GM19397 (cell line): ENCODE data around the gene KRT24.
A peak's percentile ranks its signal among the peaks of the same experiment; 100 is the strongest.

Experiments used
- ATAC-seq: cut with Tn5 transposase; IDR thresholded peaks from one replicate; pipeline ENCODE4 v1.9.1; 2021; ENCODE audit warnings: mild to moderate bottlenecking, moderate library complexity; ENCODE audit not compliant: unreplicated experiment

Gene KRT24

DNA sequence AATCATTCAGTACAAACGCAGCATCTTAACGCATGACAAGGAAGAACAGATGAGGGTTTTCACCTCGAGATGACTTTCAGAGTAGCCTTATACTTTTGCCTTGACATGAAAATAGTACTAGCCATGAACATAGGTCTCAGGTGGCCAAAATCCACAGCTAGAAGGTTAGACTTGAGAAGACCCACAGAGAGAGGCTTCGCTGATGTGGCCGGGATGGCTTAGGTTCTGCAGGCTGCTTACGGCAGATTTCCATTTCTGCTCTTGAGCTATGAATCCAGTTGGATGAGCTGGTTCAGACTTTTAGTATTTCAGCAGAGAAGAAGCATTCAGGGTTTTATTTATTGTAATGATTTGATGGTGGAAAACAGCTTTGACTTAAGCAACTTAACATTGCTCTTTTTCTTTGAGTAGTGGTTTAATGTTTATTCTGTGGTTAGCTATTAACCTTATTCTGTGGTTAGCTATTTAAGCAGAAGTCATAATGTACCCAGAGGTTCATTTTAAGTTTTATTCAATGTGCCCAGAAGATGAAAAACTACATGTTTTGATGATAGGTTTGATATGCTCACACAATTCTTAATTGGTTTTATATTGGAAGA lies 7.6 kb downstream of the KRT24 start:
- ATAC-seq: no peak

DNA sequence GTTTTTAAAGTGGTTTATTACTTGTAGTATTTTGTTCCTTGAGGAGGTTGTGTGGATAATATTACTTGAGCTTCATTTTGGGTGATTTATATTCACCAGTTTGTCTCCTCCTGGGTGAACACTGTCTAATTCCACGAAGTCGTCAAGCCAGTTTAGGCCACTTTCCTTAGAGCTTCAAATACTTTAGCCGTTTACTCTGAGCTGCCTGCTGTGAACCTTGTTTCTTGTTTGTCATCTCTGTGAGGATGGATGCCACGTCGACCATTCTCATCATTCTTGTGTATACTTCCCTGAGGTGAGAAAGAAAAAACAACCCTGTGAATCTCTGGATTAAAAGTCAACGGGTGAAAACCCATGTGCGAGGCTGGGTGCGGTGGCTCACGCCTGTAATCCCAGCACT lies 9.0 kb downstream of the KRT24 start:
- no peak for ATAC-seq

DNA sequence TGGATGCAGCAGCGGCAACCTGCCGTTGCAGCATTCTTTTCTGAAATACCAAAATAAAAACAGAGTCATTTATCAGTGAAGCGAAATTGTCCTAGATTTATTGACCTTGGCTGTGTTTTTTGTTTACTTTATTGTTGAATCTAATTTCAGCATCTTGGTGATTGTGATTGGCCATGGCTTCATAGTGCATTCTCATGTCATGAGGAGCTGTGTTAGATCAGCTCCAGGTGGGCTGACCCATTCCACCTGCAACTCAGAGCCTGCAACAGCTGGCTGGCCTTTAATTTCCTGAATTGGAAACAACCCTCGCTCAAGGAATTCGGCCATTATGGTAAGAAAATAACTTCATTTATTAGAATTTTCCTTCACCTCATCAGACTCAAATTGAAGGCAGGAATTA lies 16.4 kb downstream of the KRT24 start:
- ATAC-seq: no peak

DNA sequence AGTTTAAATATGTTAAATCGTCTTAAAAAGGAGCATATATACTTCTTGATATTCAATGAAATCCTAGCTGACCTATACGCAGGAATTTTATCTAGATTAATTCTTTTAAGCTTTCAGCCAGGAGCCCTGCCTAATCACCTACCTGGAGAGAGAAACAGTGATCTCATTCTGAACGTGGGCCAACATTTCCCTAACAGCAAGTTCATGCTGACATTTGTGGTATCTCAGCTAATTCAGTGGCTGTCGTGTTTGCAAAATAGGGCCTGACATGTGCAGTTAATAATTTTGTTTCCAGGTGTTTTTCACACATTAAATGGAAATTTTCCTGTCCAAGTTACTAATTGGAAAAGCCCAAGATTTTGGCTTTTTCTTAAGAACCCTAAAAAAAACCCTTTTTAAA lies 17.4 kb downstream of the KRT24 start:
- no peak for ATAC-seq

DNA sequence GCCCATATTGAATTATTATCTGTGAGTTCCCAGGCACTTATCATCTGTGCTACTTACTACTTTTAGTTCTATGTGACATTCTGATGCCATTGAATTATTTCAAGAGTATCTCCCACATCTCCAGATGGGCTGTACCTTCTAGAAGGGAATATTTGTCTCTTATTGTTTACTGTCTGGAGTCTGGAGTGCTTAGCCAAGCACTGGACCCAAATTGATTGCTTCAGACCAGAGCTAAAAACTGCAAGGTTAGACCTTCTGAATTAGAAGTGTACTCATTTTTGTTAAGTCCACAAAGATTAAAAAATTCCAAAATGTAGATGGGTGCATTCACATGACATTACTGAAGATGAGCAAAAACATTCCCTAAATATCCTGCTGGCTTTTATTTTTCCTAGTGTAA lies 22.6 kb downstream of the KRT24 start:
- no peak for ATAC-seq

DNA sequence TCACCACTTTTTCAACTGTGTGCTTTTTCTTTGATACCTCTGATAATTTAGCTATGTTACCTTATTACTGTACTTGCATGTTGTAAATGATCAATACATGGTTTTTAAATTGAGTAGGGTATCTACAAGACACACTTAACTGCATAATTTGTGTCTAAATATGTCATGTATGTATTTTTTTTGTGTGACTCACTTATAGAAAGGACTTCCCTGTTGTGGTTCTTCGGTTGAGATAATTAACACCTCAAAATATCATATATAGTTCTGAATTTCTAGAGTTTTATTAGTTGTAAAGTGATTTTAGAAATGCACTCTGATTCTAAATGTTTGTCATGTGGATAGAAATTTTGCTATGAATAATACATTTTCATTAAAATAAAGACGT lies 24.0 kb downstream of the KRT24 start:
- ATAC-seq: no peak

DNA sequence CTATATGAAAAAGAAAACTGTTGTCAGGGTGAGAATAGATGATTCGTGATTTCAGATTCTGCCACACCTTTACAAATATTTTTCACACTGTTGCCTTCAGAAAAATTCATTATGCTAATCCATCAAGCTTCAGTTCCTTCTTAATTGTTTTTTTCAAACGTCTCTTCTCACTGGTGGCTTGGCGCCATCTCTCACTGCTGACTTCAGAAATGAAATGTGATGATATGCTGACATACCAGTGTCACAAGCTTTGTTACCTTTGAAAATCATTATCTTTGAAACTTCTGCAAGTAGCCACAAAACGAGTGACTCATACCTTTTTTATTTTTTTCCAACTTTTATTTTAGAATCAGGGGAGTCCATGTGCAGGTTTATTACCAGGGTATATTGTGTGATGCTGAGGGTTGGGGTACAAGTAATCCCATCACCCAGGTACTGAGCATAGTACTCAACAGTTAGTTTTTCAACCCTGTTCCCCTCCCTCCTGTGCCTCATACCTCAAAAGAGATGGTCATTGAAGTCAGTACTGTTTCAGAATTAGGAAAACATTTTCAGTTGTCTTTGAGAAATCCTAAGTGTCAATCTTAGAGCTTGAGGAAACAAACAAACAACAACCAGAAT lies 24.5 kb downstream of the KRT24 start:
- ATAC-seq: no peak

DNA sequence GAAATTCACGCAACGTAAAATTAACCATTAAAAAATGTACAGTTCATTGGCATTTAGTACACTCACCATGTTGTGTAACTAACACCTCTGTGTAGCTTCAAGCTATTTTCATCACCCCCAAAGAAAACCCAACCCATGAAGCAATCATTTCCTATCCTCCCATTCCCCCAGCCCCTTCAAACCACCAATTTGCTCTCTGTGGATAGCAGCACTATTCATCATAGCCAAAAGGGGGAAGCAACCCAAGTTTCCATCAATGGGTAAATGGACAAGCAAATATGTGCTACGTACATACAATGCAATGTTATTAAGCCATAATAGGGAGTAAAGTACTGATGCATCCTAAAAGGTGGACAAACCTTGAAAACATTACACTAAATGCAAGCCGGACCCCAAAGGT lies 27.6 kb downstream of the KRT24 start:
- ATAC-seq: no peak

DNA sequence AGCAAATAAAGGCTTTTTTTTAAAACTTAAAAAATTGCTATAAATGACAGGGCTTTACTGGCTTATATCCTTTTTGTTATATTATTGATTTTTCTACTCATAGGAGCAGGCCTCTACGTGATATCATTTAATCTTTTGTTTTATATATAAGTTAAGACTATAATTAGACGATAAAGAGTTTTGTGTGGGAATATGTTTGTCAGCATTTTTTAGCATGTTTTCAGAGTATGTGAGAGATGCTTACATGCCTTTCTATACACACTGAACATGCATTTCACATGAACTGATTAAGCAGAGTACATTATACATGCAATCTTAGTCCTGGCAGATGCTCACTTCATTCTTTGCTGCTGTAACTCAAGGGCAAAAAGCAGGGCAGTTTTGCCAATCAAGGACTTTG lies 30.9 kb downstream of the KRT24 start:
- ATAC-seq: no peak

DNA sequence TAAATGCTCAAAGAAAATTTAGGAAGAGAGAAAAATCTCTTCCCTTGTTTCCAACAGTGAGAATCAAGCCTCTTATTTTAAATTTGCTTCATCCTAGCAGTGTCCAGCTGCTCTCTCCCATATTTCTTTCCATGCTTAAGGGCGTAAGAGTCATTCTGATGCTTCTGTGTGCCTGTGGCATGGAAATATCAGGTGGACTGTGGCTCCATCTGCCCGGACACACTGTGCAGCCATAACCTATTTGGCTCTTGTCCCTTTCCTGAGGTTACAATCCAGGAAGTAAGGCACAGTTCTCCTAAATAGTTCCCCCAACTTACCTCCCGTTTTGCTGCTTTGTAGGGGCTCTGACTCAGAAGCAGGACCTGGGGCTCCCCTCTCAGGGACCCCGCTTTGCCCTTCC lies 32.3 kb downstream of the KRT24 start:
- ATAC-seq: no peak

DNA sequence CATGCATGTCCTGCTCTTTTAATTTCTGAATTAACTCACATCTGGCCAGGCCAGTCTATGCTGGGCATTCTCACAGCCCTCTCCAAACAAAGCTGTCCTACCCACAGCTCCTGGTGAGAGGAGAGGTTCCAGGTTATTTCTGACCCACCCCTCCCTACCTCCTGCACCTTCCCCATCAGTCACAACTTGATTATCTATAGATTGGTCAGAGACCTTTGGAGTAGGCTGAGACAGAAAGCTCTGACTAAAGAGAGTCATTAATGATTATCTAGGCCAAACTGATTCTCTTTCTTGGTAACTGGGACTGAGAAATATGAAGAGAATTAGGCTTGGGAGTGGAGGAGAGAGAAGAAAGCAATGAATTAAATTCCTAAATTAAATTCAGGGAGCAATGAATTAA lies 37.2 kb downstream of the KRT24 start:
- no peak for ATAC-seq

DNA sequence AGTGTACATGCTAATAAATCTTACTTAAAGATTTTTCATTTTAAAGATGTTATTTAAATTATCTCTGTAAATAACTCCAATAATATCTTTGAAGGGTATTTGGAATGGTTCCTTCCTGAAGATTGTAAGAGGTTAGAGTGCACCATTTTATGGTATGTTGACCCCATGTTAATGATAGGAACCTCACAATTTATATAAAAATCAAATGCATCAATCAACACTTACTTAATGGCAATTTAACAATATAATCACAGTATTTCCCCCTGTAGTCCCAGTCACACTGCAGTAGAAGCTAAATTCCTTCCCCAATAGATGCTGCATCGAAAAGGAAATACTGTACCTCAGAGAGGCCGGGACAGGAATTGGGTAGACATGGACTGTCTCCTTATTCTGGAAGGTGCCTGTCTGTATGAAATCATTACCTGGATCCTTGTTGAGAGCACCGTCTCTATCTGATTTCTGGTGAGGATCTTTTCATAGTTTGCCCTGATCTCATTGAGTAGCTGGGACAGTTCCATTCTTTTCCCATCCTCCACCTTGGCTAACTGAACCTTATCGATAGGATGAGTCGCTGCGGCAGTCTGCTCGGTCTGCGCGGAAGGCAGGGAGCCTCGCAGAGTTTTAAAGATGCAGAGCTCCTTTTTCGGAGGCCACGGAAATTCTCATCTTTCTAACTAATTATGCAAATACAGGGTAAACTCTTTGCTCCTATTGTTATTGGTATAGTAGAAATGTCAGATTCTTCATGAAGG lies 38.8 kb downstream of the KRT24 start, which contains the start of gene KRT222:
Gene KRT222 (minus strand): TSS at position 596 of the 752 bp plus-strand sequence. CDS start 78 bp downstream, at position 518.
- no peak for ATAC-seq

DNA sequence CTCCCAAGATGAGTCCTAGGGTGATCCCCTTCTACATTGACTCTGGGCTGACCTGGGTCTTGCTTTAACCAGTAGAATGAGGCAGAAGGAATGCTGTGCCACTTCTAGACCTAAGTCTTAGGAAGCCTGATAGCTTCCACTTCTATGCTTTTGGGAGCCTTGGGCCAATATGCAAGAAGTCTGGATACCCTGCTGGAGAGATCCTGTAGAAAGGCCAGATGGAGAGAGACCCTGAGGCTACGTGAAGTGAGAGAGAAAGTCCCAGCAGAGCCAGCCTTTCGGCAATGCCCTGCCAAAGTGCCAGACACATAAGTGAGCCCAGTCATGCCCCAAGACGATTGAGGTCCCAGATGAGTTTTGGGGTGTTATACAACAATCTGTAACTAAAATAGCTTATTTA lies 40.3 kb downstream of the KRT24 start:
- no peak for ATAC-seq

DNA sequence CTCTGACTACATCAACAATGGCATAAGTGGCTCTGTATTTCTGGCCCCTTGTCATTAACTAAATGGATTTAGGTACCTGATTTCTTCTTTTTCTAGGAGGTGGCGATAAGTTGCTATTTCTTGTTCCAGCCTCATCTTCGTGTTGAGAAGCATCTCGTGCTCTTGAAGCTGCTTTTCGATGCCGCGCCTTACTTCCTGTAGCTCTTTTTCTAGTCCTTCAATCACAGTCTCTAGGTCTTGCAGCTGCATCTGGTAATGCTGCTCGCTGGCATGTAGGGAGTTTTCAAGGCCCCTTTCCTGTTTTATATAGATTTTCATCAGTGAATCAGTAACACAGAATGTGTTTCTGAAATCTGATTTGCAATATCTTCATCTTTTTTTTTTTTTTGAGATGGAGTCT lies 43.6 kb downstream of the KRT24 start:
- ATAC-seq: no peak

DNA sequence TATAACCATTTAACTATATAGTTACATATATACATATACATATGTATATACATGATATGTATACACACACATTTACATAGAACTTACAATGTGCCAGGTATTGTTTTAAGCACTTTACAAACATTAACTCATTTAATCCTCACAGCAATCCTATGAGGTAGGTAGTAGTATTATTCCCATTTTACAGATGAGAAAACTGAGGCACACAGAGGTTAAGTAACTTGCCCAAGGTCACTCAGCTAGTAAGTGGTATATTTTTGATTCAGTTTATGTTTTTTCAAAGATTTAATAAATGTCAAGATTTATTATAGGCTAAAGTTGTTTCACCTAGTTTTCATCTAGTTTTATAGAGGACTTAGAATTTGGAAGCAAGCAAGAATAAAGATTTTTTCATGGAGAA lies 45.2 kb downstream of the KRT24 start:
- no peak for ATAC-seq

DNA sequence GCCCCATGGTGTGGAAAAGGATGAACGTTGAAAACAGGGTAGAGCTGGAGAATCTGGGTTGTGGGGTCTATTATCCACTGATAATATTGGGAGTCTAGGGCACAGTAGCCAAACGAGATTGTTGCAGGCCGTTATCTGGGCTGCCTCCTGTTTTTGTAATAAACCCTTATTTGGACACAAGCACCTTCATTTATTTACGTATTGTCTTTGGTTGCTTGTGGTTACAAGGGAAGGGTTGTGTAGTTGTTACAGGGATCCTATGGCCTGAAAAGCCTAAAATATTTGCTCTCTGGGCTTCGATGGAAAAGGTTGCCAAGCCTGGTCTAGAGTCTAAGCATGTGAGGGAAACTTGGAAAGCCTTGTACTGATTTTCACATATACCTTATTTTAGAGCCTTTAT lies 51.6 kb downstream of the KRT24 start:
- ATAC-seq: no peak

DNA sequence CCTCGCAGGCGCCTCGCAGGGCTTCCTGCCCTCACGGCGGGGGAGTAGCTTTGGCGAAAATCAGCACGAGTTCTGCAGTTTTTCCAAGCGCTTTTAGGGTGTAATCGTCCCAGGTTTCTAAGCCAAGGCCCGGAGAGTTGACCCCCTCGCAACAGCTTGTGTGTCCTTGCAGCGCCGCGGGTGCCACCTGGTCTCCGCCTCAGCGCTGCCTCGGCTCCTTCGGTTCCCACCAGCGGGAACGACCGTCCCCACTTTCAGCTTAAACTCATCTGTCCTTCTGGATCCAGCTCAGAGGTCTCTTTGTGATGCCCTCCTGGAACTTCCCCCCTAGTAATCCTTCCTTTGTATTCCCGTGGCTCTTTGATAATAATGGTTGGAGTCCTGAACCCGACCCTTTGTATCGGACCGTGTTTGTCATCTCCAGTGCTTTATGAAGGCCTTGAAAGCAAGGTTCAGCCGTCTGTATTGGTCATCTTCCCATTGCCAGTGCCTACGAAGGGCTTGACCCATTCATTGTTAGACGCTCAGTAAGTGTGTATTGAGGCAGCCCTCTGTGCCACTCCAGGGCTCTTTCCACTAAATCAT lies 55.1 kb downstream of the KRT24 start:
- peak; percentile 12 for ATAC-seq
